Cardiac ventricle fibroblast (primary cell): ENCODE measurements around the gene LZTFL1. TPM values are rescaled to one million over a fixed set of nuclear protein-coding genes. Genes with fewer than 3 reads are reported as not detected.

Source experiments
- total RNA-seq: library from RNA; depleted of rRNA; stranded (reverse); fragments of >200 nt; gene quantifications from 2 replicates; pipeline ENCODE4 v1.2.3, GENCODE V29; 2015

LZTFL1 gene
- 18.6 and 26.9 TPM in 2 replicates for total RNA-seq

GRCh38 chr3:45841757-45842491, at the start of gene LZTFL1:
Gene LZTFL1 (minus strand): TSS chr3:45842119. CDS start chr3:45841991, 128 bp downstream.

GRCh38 chr3:45885979-45886705, 44.2 kb upstream of the LZTFL1 start, which contains the start of gene CCR9:
Gene CCR9 (plus strand): TSS chr3:45886543. CDS start chr3:45894934, 8,391 bp downstream.

GRCh38 chr3:45795882-45796765, 45.8 kb downstream of the LZTFL1 start, which contains the start of gene SLC6A20:
Gene SLC6A20 (minus strand): TSS chr3:45796536. CDS start chr3:45796419, 117 bp downstream.

Other genes starting within 250 kb of the LZTFL1 start
- gene LIMD1, start 247.4 kb downstream of the LZTFL1 start, total RNA-seq = 13.2 and 14.3 TPM in 2 replicates
- 18.6 and 21.2 TPM in 2 replicates for gene SACM1L, start 152.7 kb downstream of the LZTFL1 start, total RNA-seq
- not detected in 2 replicates for gene SLC6A20, start 45.6 kb downstream of the LZTFL1 start, total RNA-seq
- not detected in 2 replicates for gene CCR9, start 44.4 kb upstream of the LZTFL1 start, total RNA-seq
- not detected in 2 replicates for gene CXCR6, start 101.3 kb upstream of the LZTFL1 start, total RNA-seq
- gene FYCO1, start 153.7 kb upstream of the LZTFL1 start, total RNA-seq = 19.7 and 26.5 TPM in 2 replicates
- not detected in 2 replicates for gene XCR1, start 185.4 kb upstream of the LZTFL1 start, total RNA-seq